Measurements from ENCODE around the gene HKDC1.

The HKDC1 gene

GRCh38 chr10:69216577-69217118 is 3.5 kb upstream of the HKDC1 start:
- no peak for DNase-seq

- no peak for DNase-seq
Observed at GRCh38 chr10:69217119-69217754, 2.9 kb upstream of the HKDC1 start.

- DNase-seq: no peak
Observed at GRCh38 chr10:69218831-69219230, 1.3 kb upstream of the HKDC1 start.

- DNase-seq: no peak
Observed at GRCh38 chr10:69220507-69220906, 375 bp downstream of the HKDC1 start.

- no peak for DNase-seq
Observed at GRCh38 chr10:69222157-69223027, 2.3 kb downstream of the HKDC1 start.

- no peak for DNase-seq
Observed at GRCh38 chr10:69223028-69223342, 2.9 kb downstream of the HKDC1 start.

- no peak for DNase-seq
Observed at GRCh38 chr10:69224862-69225657, 4.9 kb downstream of the HKDC1 start.

GRCh38 chr10:69225681-69226080 is 5.5 kb downstream of the HKDC1 start:
- no peak for DNase-seq

GRCh38 chr10:69226919-69227450 is 6.9 kb downstream of the HKDC1 start:
- no peak for DNase-seq

GRCh38 chr10:69228151-69228550 is 8.0 kb downstream of the HKDC1 start:
- DNase-seq: no peak

GRCh38 chr10:69229616-69229916 is 9.4 kb downstream of the HKDC1 start:
- no peak for DNase-seq

- DNase-seq: no peak
Observed at GRCh38 chr10:69230128-69230527, 10.0 kb downstream of the HKDC1 start.

GRCh38 chr10:69232252-69232651 is 12.1 kb downstream of the HKDC1 start:
- no peak for DNase-seq

- DNase-seq: no peak
Observed at GRCh38 chr10:69232736-69233480, 12.8 kb downstream of the HKDC1 start.

GRCh38 chr10:69234447-69234846 is 14.3 kb downstream of the HKDC1 start:
- DNase-seq: no peak

GRCh38 chr10:69237528-69238159 is 17.5 kb downstream of the HKDC1 start:
- DNase-seq: peak; percentile 77

- no peak for DNase-seq
Observed at GRCh38 chr10:69239136-69239535, 19.0 kb downstream of the HKDC1 start.

- no peak for DNase-seq
Observed at GRCh38 chr10:69239816-69240434, 19.8 kb downstream of the HKDC1 start.

GRCh38 chr10:69240455-69240854 is 20.3 kb downstream of the HKDC1 start:
- no peak for DNase-seq

- no peak for DNase-seq
Observed at GRCh38 chr10:69241575-69241974, 21.4 kb downstream of the HKDC1 start.

- no peak for DNase-seq
Observed at GRCh38 chr10:69242040-69242851, 22.1 kb downstream of the HKDC1 start.
